Natural killer cell (primary cell): ENCODE data around the gene RAP1A. TPM values are rescaled to one million over a fixed set of nuclear protein-coding genes. Genes with fewer than 3 reads are reported as not detected.

Source experiments
- ATAC-seq, 3 donors: fragments of 150-1000 bp in 2 of 3; fragments of 200-7000 bp in 1 of 3; cut with Tn5 transposase; 1 replicate in 1 of 3; 2 replicates in 2 of 3; pipeline ENCODE4 v1.10.0; 2021; ENCODE audit warnings: mild to moderate bottlenecking in 2 of 3, moderate library complexity in 2 of 3
- DNase-seq, 2 donors: peaks; one replicate each; pipeline versions ENCODE4 v3.0.0 to v3.0.0-alpha.2; 2013 to 2021; ENCODE audit warnings: mixed read lengths in 1 of 2
- H3K27ac ChIP-seq: one replicate; pipeline ENCODE4 v1.5.1; 2013; ENCODE audit warnings: mild to moderate bottlenecking, low read length
- H3K27me3 ChIP-seq: one replicate; pipeline ENCODE4 v1.6.1; 2013; ENCODE audit warnings: low read length; ENCODE audit not compliant: control insufficient read depth, insufficient read depth
- H3K36me3 ChIP-seq: one replicate; pipeline ENCODE4 v1.6.1; 2013; ENCODE audit warnings: low read length; ENCODE audit not compliant: control insufficient read depth, insufficient read depth
- H3K4me1 ChIP-seq: one replicate; pipeline ENCODE4 v1.6.1; 2013; ENCODE audit warnings: low read length; ENCODE audit not compliant: control insufficient read depth, insufficient read depth
- H3K4me3 ChIP-seq: one replicate; pipeline ENCODE4 v1.5.1; 2013; ENCODE audit warnings: low read length
- H3K9me3 ChIP-seq: one replicate; pipeline ENCODE4 v1.6.1; 2013; ENCODE audit warnings: low read length; ENCODE audit not compliant: control insufficient read depth, insufficient read depth
- H3K27ac Mint-ChIP-seq, 2 donors: one replicate each; pipeline ENCODE4 v1.8.0; 2022; ENCODE audit warnings: mild to moderate bottlenecking in 2 of 2, mixed read lengths in 2 of 2, moderate library complexity in 1 of 2
- H3K27me3 Mint-ChIP-seq, 2 donors: one replicate each; pipeline ENCODE4 v1.8.0; 2022; ENCODE audit warnings: low read depth in 2 of 2, mixed read lengths in 2 of 2
- H3K36me3 Mint-ChIP-seq: one replicate; pipeline ENCODE4 v1.8.0; 2022; ENCODE audit warnings: mixed read lengths
- H3K4me1 Mint-ChIP-seq, 2 donors: one replicate each; pipeline ENCODE4 v1.8.0; 2022; ENCODE audit warnings: mixed read lengths in 2 of 2
- H3K4me3 Mint-ChIP-seq: one replicate; pipeline ENCODE4 v1.8.0; 2022; ENCODE audit warnings: mild to moderate bottlenecking, moderate library complexity, mixed read lengths
- H3K9me3 Mint-ChIP-seq, 2 donors: one replicate each; pipeline ENCODE4 v1.8.0; 2022; ENCODE audit warnings: mixed read lengths in 2 of 2
- CTCF ChIP-seq: fragments of 200-600 bp; IDR thresholded peaks from one replicate; pipeline ENCODE4 v1.8.0; 2022; ENCODE audit warnings: antibody characterized with exemption
- WGBS: methylation state at CpG from one replicate; pipeline ENCODE4 v1.1.7; 2013; ENCODE audit warnings: missing lambda C conversion rate; ENCODE audit not compliant: insufficient coverage; 5-methylcytosine and 5-hydroxymethylcytosine counted together
- intact Hi-C: fragments of 100-400 bp; cut with micrococcal nuclease; formaldehyde crosslinking; loops from one replicate; pipeline ENCODE4 v1.14.2; 2022
- total RNA-seq, 4 donors: library from RNA; stranded (reverse); fragments of 120-200 nt in 1 of 4; gene quantifications; one replicate each; pipeline versions ENCODE4 v1.2.3 to v1.2.4, GENCODE V29; 2013 to 2022

RAP1A gene
- total RNA-seq, 3 donors from 2014 or later (not counting 1 experiment from before 2014, with no cell fraction given) = 83.7 to 112 (median 104) TPM

GRCh38 chr1:111746614-111746999 lies 127.0 kb downstream of the RAP1A start:
- H3K27ac Mint-ChIP-seq = no peak overlapping the region

DNA sequence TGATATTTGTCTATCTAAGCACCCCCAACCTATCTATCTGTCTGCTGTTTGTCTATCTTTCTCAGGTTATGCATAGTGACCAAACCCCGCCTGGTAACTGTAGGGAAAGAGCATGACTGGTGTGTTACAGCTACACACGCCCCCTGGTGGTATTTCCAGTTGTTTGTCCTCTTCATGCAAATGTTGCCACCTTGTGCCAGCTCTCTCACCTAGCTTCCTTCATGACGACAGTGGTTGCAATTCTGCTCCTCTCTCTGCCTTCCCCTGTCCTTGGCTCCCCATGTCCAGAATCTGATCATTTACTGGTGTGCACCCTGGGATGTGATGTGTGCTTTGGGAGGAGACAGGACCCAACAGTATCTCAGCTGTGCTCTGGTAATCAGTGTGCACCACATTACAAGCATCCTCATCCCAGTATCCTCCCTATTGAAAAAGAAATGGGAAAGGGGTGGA lies 127.7 kb downstream of the RAP1A start:
- peak overlapping the region in 1 of 2 donors; percentile 48 for H3K27ac Mint-ChIP-seq

More at GRCh38 chr1:111746614-111746999, 127.0 kb downstream of the RAP1A start:
- Histone ChIP-seq H3K27ac (no peak overlapping the region), H3K4me1 (no peaks in the 10 kb centered on the region), H3K4me3 (no peak overlapping the region), H3K27me3 (no peaks in the 10 kb centered on the region), H3K36me3 (no peaks in the 10 kb centered on the region), H3K9me3 (no peaks in the 10 kb centered on the region)
- no peak for ATAC-seq
- intact Hi-C loops = no loop called here
- H3K4me1 Mint-ChIP-seq = peaks cover 0 to 6% of the 10 kb centered on the region in 2 donors
- H3K4me3 Mint-ChIP-seq = no peak overlapping the region
- TF ChIP-seq CTCF = no peak
- peaks cover 6 to 10% of the 10 kb centered on the region in 2 donors for H3K27me3 Mint-ChIP-seq
- DNase-seq = no peak
- no peaks in the 10 kb centered on the region for H3K36me3 Mint-ChIP-seq
- 88% methylated on average over 2 of the region's 2 CpGs for WGBS
- no peaks in the 10 kb centered on the region for H3K9me3 Mint-ChIP-seq

DNA sequence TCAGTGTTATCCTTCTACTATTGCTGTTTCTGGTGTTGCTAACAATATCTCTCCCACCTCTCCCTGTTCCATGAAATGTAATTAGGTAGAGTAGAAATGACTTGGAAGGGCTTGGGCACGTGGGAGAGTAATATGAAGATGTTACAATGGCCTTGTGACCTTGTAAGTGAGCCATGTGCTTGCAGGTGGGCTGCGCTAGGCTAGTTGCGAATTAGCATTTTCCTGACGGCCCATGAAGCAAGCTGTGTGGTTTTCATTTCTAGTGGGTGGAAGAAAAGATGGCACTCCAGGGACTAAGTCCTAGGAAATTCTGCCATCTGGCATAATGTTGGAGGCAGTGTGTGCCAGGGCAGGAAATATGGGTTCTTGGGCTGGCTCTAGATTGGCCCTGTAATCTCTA lies 128.4 kb downstream of the RAP1A start:
- Histone ChIP-seq H3K9me3 (no peaks in the 10 kb centered on the region), H3K27ac (no peak overlapping the region), H3K4me1 (no peaks in the 10 kb centered on the region), H3K27me3 (no peaks in the 10 kb centered on the region), H3K36me3 (no peaks in the 10 kb centered on the region), H3K4me3 (no peak overlapping the region)
- intact Hi-C loops = no loop called here
- Mint-ChIP-seq H3K27ac (no peak overlapping the region), H3K9me3 (no peaks in the 10 kb centered on the region), H3K36me3 (no peaks in the 10 kb centered on the region), H3K27me3 (peaks cover 0 to 3% of the 10 kb centered on the region in 2 donors), H3K4me3 (no peak overlapping the region), H3K4me1 (peaks cover 0 to 6% of the 10 kb centered on the region in 2 donors)
- 92% methylated on average over 4 of the region's 4 CpGs for WGBS
- no peak for DNase-seq
- TF ChIP-seq CTCF = no peak
- no peak for ATAC-seq

More for the DNA sequence above, 127.7 kb downstream of the RAP1A start:
- intact Hi-C loops = no loop called here
- no peaks in the 10 kb centered on the region for H3K9me3 ChIP-seq
- no peaks in the 10 kb centered on the region for H3K9me3 Mint-ChIP-seq
- no peak overlapping the region for H3K27ac ChIP-seq
- peak; percentile 65 to 73 (median 70) for ATAC-seq
- no peaks in the 10 kb centered on the region for H3K4me1 ChIP-seq
- no peak overlapping the region for H3K4me3 Mint-ChIP-seq
- no peak overlapping the region for H3K4me3 ChIP-seq
- no peaks in the 10 kb centered on the region for H3K36me3 ChIP-seq
- H3K27me3 Mint-ChIP-seq = peaks cover 4 to 7% of the 10 kb centered on the region in 2 donors
- H3K4me1 Mint-ChIP-seq = peaks cover 0 to 6% of the 10 kb centered on the region in 2 donors
- 41% methylated on average over 2 of the region's 3 CpGs for WGBS
- peak; percentile 48 for TF ChIP-seq CTCF
- peak in 1 of 2 donors; percentile 78 for DNase-seq
- no peaks in the 10 kb centered on the region for H3K36me3 Mint-ChIP-seq
- no peaks in the 10 kb centered on the region for H3K27me3 ChIP-seq

DNA sequence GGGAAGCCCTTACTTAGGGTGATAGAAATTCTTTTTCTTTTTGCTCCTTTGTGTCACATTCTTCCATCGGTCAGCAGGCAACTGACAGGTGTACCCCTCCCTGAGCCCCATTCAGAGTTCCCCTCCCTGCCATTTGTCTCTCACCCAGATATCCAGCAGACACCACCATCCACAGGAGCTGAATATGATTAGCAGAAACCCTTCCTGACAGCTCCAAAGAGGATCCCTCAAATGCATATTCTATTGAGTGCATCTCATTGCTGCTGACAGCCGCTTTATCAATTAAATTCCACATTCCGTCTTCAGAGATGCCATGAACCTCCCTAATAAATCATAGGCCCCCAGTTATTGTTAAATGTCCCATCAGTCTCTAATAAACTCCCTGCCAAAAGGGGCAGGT lies 130.0 kb downstream of the RAP1A start:
- H3K4me3 ChIP-seq = no peak overlapping the region
- no peak for TF ChIP-seq CTCF
- ATAC-seq = no peak
- Mint-ChIP-seq H3K27me3 (no peaks in the 10 kb centered on the region), H3K27ac (no peak overlapping the region), H3K9me3 (no peaks in the 10 kb centered on the region), H3K4me3 (no peak overlapping the region), H3K36me3 (no peaks in the 10 kb centered on the region), H3K4me1 (peaks cover 8 to 13% of the 10 kb centered on the region in 2 donors)
- peaks cover 3% of the 10 kb centered on the region for H3K4me1 ChIP-seq
- H3K36me3 ChIP-seq = no peaks in the 10 kb centered on the region
- WGBS = 98% methylated on average over 3 of the region's 3 CpGs
- no peak for DNase-seq
- no peaks in the 10 kb centered on the region for H3K27me3 ChIP-seq
- intact Hi-C loops = loop anchor here (10.0 kb wide), 3 partner anchors 275 to 855 kb away; partner anchors contain the start of genes C1orf162 and DENND2D
- H3K9me3 ChIP-seq = no peaks in the 10 kb centered on the region
- no peak overlapping the region for H3K27ac ChIP-seq
